Stimulated activated CD8-positive, alpha-beta memory T cell treated with anti-CD3 and anti-CD28 coated beads, Interleukin-15, amount 100 ng/mL, for 48 hours (primary cell): ENCODE data around the gene PGF.

Source experiments
- DNase-seq, 2 donors: peaks; one replicate each; pipeline ENCODE4 v3.0.0-alpha.2; 2020; ENCODE audit warnings: low read depth in 2 of 2

Gene PGF

GRCh38 chr14:74919421-74920165, 35.8 kb downstream of the PGF start:
- no peak for DNase-seq

- no peak for DNase-seq
These were observed 37.0 kb downstream of the PGF start for GRCh38 chr14:74918380-74918779.

GRCh38 chr14:74917646-74918081, 37.7 kb downstream of the PGF start:
- no peak for DNase-seq

GRCh38 chr14:74917178-74917543, 38.2 kb downstream of the PGF start:
- DNase-seq: no peak

- no peak for DNase-seq
These were observed 39.6 kb downstream of the PGF start for GRCh38 chr14:74915826-74916225.

- DNase-seq: no peak
These were observed 40.0 kb downstream of the PGF start for GRCh38 chr14:74915426-74915825.

GRCh38 chr14:74913986-74914573, 41.3 kb downstream of the PGF start:
- no peak for DNase-seq

GRCh38 chr14:74913393-74913910, 41.9 kb downstream of the PGF start:
- no peak for DNase-seq

GRCh38 chr14:74912801-74913200, 42.6 kb downstream of the PGF start:
- no peak for DNase-seq

- no peak for DNase-seq
These were observed 43.3 kb downstream of the PGF start for GRCh38 chr14:74912111-74912510.

GRCh38 chr14:74911704-74912103, 43.7 kb downstream of the PGF start:
- no peak for DNase-seq

GRCh38 chr14:74911221-74911620, 44.2 kb downstream of the PGF start:
- no peak for DNase-seq

GRCh38 chr14:74910556-74910955, 44.8 kb downstream of the PGF start:
- no peak for DNase-seq

- no peak for DNase-seq
These were observed 45.5 kb downstream of the PGF start for GRCh38 chr14:74909911-74910310.

- no peak for DNase-seq
These were observed 45.9 kb downstream of the PGF start for GRCh38 chr14:74909501-74909900.

GRCh38 chr14:74908861-74909341, 46.5 kb downstream of the PGF start:
- DNase-seq: no peak

- no peak for DNase-seq
These were observed 47.7 kb downstream of the PGF start for GRCh38 chr14:74907744-74908143.

- no peak for DNase-seq
These were observed 48.4 kb downstream of the PGF start for GRCh38 chr14:74906925-74907521.

GRCh38 chr14:74905595-74906142, 49.7 kb downstream of the PGF start:
- peak; percentile 49 to 57 for DNase-seq

GRCh38 chr14:74904635-74905503, 50.5 kb downstream of the PGF start:
- DNase-seq: no peak

GRCh38 chr14:74902941-74903705, 52.3 kb downstream of the PGF start:
- DNase-seq: no peak
